Gastrocnemius medialis (tissue), 4 donors: Measurements from ENCODE around the gene STK4. TPM values are rescaled to one million over a fixed set of nuclear protein-coding genes. Genes with fewer than 3 reads are reported as not detected.

ENCODE experiments used
- ATAC-seq, 2 donors: fragments of 150-250 bp; one replicate each; pipeline ENCODE4 v1.9.1; 2016
- DNase-seq, 2 donors: peaks; one replicate each; pipeline ENCODE4 v3.0.0-alpha.2; 2019
- H3K27ac ChIP-seq, 4 donors: fragments of 200-600 bp; sonication (generic); 1 replicate in 1 of 4; 2 replicates in 3 of 4; pipeline ENCODE4 v1.5.1; 2016 to 2018; ENCODE audit warnings: mild to moderate bottlenecking in 2 of 4, moderate library complexity in 1 of 4
- H3K27me3 ChIP-seq, 3 donors: fragments of 200-600 bp; sonication (generic) in 2 of 3; 1 replicate in 1 of 3; 2 replicates in 2 of 3; pipeline versions ENCODE4 v1.5.1 to v1.6.0; 2016 to 2019; ENCODE audit warnings: mild to moderate bottlenecking in 1 of 3, moderate library complexity in 1 of 3
- H3K36me3 ChIP-seq, 2 donors: fragments of 200-600 bp; sonication (generic) in 1 of 2; one replicate each; pipeline ENCODE4 v1.5.1; 2017 to 2018
- H3K4me1 ChIP-seq, 2 donors: fragments of 200-600 bp; sonication (generic) in 1 of 2; one replicate each; pipeline ENCODE4 v1.5.1; 2016 to 2017; ENCODE audit warnings: mild to moderate bottlenecking in 2 of 2
- H3K4me3 ChIP-seq, 4 donors: fragments of 200-600 bp; sonication (generic) in 3 of 4; 1 replicate in 1 of 4; 2 replicates in 3 of 4; pipeline ENCODE4 v1.5.1; 2016 to 2019; ENCODE audit warnings: mild to moderate bottlenecking in 2 of 4
- H3K9me3 ChIP-seq, 3 donors: fragments of 200-600 bp; sonication (generic) in 2 of 3; 1 replicate in 1 of 3; 2 replicates in 2 of 3; pipeline ENCODE4 v1.5.1; 2016 to 2019
- CTCF ChIP-seq, 5 experiments: fragments of 450-650 bp in 3 of 5; fragments of 200-600 bp in 2 of 5; sonication (generic) in 2 of 5; IDR thresholded peaks in 4 of 5; conservative IDR thresholded peaks in 1 of 5; 1 replicate in 4 of 5; 2 replicates in 1 of 5; pipeline ENCODE4 v1.5.1; 2016 to 2019; ENCODE audit warnings: antibody characterized with exemption in 5 of 5, mild to moderate bottlenecking in 3 of 5, moderate library complexity in 3 of 5
- POLR2A ChIP-seq, 2 donors: fragments of 450-650 bp; IDR thresholded peaks; one replicate each; pipeline ENCODE4 v1.6.1; 2017; ENCODE audit warnings: antibody characterized with exemption in 2 of 2, mild to moderate bottlenecking in 2 of 2, moderate library complexity in 2 of 2
- in situ Hi-C, 4 donors: fragments of 200-750 bp; cut with MboI; loops; one replicate each; pipeline versions ENCODE4 v1.15.0 to v1.8.0; 2017; ENCODE audit warnings: low sequenced_read_pairs in 4 of 4
- intact Hi-C: fragments of 100-400 bp; cut with DNase I; formaldehyde crosslinking; loops from one replicate; pipeline ENCODE4 v1.15.1; 2023; ENCODE audit warnings: low total_unique reads
- total RNA-seq, 4 donors: library from RNA; depleted of rRNA; stranded (reverse); fragments of >200 nt; gene quantifications; one replicate each; pipeline versions ENCODE4 v1.1.0 to v1.2.3, GENCODE V29; 2016

STK4 gene
- total RNA-seq, 4 donors from 2014 or later: 4.5 to 6.4 (median 5.5) TPM

GRCh38 chr20:45115386-45115774, 149.1 kb downstream of the STK4 start:
- TF ChIP-seq POLR2A (IDR thresholded peaks at IDR 0.05) (no peak), CTCF (IDR thresholded peaks at IDR 0.05 in 4 of 5, conservative IDR thresholded peaks at IDR 0.05 in 1 of 5) (no peak)
- in situ Hi-C loops (no loop called here), intact Hi-C loops (no loop called here)
- Histone ChIP-seq H3K4me3 (no peak overlapping the region), H3K27ac (no peak overlapping the region), H3K27me3 (peaks cover 0 to 11% (median 0%) of the 10 kb centered on the region in 3 donors), H3K36me3 (no peaks in the 10 kb centered on the region), H3K4me1 (no peaks in the 10 kb centered on the region), H3K9me3 (no peaks in the 10 kb centered on the region)
- DNase-seq (no peak), ATAC-seq (no peak)

- intact Hi-C loops: no loop called here
- Histone ChIP-seq H3K36me3 (no peaks in the 10 kb centered on the region), H3K27me3 (peaks cover 0 to 11% (median 0%) of the 10 kb centered on the region in 3 donors), H3K27ac (no peak overlapping the region), H3K4me1 (no peaks in the 10 kb centered on the region), H3K9me3 (no peaks in the 10 kb centered on the region), H3K4me3 (no peak overlapping the region)
- DNase-seq (no peak), ATAC-seq (no peak)
- in situ Hi-C loops: no loop called here
- TF ChIP-seq CTCF (IDR thresholded peaks at IDR 0.05 in 4 of 5, conservative IDR thresholded peaks at IDR 0.05 in 1 of 5) (no peak), POLR2A (IDR thresholded peaks at IDR 0.05) (no peak)
Measured at GRCh38 chr20:45115829-45116228, 149.5 kb downstream of the STK4 start.

- TF ChIP-seq CTCF (IDR thresholded peaks at IDR 0.05 in 4 of 5, conservative IDR thresholded peaks at IDR 0.05 in 1 of 5): no peak
- Histone ChIP-seq H3K27ac (no peak overlapping the region), H3K27me3 (peaks cover 0 to 8% (median 3%) of the 10 kb centered on the region in 3 donors), H3K36me3 (no peaks in the 10 kb centered on the region), H3K9me3 (no peaks in the 10 kb centered on the region), H3K4me1 (no peaks in the 10 kb centered on the region), H3K4me3 (no peak overlapping the region)
- DNase-seq: no peak
- no peak for ATAC-seq
- intact Hi-C loops (no loop called here), in situ Hi-C loops (no loop called here)
Measured at GRCh38 chr20:45117581-45117980, 151.3 kb downstream of the STK4 start.

- in situ Hi-C loops: no loop called here
Measured at GRCh38 chr20:45118028-45118427, 151.7 kb downstream of the STK4 start.

More at GRCh38 chr20:45118028-45118427, 151.7 kb downstream of the STK4 start:
- Histone ChIP-seq H3K27ac (no peak overlapping the region), H3K4me3 (no peak overlapping the region), H3K36me3 (no peaks in the 10 kb centered on the region), H3K9me3 (no peaks in the 10 kb centered on the region), H3K4me1 (no peaks in the 10 kb centered on the region), H3K27me3 (peaks cover 0 to 8% (median 3%) of the 10 kb centered on the region in 3 donors)
- DNase-seq: no peak
- intact Hi-C loops: no loop called here
- no peak for TF ChIP-seq POLR2A (IDR thresholded peaks at IDR 0.05)
- no peak for TF ChIP-seq CTCF (IDR thresholded peaks at IDR 0.05 in 4 of 5, conservative IDR thresholded peaks at IDR 0.05 in 1 of 5)
- ATAC-seq: no peak
